ENCODE results near the gene SYP. TPM values are rescaled to one million over a fixed set of nuclear protein-coding genes. Genes with fewer than 3 reads are reported as not detected.

Gene SYP
- total RNA-seq, 1 donor from 2014 or later, result 0.82 TPM

DNA sequence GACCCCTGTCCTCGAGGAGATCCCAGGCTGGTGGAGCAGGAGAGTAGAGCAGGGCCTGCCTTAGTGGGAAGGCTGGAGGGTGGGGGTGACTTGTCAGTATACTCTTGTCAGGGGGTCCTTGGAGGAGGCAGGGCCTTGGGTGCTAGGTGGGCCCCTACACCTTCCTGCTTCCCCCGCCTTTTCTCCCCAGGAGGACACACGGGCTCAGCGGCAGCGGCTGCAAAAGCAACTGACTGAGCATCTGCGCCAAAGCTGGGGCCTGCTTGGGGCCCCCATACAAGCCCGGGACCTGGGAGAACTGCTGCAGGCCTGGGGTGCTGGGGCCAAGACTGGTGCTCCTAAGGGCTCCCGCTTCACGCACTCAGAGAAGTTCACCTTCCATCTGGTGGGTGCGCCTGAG is 46.5 kb upstream of the SYP start:
- no peak overlapping the region for H3K27ac Mint-ChIP-seq

GRCh38 chrX:49244207-49244606 is 44.2 kb upstream of the SYP start:
- Mint-ChIP-seq H3K4me3 (no peak overlapping the region), H3K27me3 (no peaks in the 10 kb centered on the region), H3K27ac (no peak overlapping the region), H3K36me3 (ENCODE audit: low read depth) (peaks cover 52% of the 10 kb centered on the region), H3K9me3 (no peaks in the 10 kb centered on the region), H3K4me1 (no peaks in the 10 kb centered on the region)
- ChIA-PET POLR2A (no interaction called here), CTCF (no interaction called here)
- intact Hi-C loops (cut with micrococcal nuclease), result no loop called here
- TF ChIP-seq, protein P1, sequence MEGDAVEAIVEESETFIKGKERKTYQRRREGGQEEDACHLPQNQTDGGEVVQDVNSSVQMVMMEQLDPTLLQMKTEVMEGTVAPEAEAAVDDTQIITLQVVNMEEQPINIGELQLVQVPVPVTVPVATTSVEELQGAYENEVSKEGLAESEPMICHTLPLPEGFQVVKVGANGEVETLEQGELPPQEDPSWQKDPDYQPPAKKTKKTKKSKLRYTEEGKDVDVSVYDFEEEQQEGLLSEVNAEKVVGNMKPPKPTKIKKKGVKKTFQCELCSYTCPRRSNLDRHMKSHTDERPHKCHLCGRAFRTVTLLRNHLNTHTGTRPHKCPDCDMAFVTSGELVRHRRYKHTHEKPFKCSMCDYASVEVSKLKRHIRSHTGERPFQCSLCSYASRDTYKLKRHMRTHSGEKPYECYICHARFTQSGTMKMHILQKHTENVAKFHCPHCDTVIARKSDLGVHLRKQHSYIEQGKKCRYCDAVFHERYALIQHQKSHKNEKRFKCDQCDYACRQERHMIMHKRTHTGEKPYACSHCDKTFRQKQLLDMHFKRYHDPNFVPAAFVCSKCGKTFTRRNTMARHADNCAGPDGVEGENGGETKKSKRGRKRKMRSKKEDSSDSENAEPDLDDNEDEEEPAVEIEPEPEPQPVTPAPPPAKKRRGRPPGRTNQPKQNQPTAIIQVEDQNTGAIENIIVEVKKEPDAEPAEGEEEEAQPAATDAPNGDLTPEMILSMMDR (IDR thresholded peaks at IDR 0.05), result no peak
- ATAC-seq (ENCODE audit: low read depth), result no peak
- DNase-seq, result no peak

More for the DNA sequence above, 46.5 kb upstream of the SYP start:
- DNase-seq (no peak), ATAC-seq (ENCODE audit: low read depth) (no peak)
- Mint-ChIP-seq H3K27me3 (no peaks in the 10 kb centered on the region), H3K4me1 (no peaks in the 10 kb centered on the region), H3K9me3 (no peaks in the 10 kb centered on the region), H3K4me3 (no peak overlapping the region), H3K36me3 (ENCODE audit: low read depth) (peaks cover 59% of the 10 kb centered on the region)
- POLR2A ChIA-PET, result no interaction called here
- intact Hi-C loops (cut with micrococcal nuclease), result no loop called here
- CTCF ChIA-PET, result no interaction called here
- TF ChIP-seq, protein P1 (IDR thresholded peaks at IDR 0.05), result no peak

- no peaks in the 10 kb centered on the region for H3K4me1 Mint-ChIP-seq
- H3K27ac Mint-ChIP-seq, result no peak overlapping the region
- no peaks in the 10 kb centered on the region for H3K9me3 Mint-ChIP-seq
- no peak overlapping the region for H3K4me3 Mint-ChIP-seq
- H3K36me3 Mint-ChIP-seq (ENCODE audit: low read depth), result peaks cover 43% of the 10 kb centered on the region
- no peaks in the 10 kb centered on the region for H3K27me3 Mint-ChIP-seq
- ChIA-PET POLR2A (no interaction called here), CTCF (no interaction called here)
- ATAC-seq (ENCODE audit: low read depth) (no peak), DNase-seq (no peak)
- TF ChIP-seq, protein P1 (IDR thresholded peaks at IDR 0.05), result no peak
- intact Hi-C loops (cut with micrococcal nuclease), result no loop called here
Measured at GRCh38 chrX:49243166-49243565, 43.2 kb upstream of the SYP start.

DNA sequence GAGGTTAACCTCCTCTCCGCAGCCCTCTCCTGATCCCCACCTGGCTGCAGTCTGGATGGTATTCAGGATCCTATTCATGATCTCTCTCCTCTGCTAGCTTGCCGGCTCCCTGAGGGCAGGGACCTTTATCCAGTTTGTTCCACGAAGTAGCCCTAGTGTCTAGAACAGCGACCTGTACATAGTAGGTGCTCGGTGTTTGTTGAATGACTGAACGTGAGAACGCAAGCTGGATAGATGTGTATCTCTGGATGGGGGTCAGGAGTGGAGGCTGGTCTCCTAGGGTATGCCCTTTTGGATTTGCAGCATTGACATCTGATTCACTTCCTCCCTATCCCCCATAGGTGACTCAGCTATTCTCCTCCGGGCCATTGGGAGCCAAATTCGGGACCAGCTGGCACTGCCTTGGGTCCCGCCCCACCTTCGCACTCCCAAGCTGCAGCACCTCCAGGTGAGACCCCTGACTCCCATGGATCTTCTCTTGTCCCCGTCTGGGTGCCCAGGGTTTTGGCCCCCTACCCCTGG is 42.6 kb upstream of the SYP start:
- intact Hi-C loops (cut with micrococcal nuclease), result no loop called here
- Mint-ChIP-seq H3K4me3 (no peak overlapping the region), H3K27ac (no peak overlapping the region), H3K36me3 (ENCODE audit: low read depth) (peaks cover 41% of the 10 kb centered on the region), H3K9me3 (no peaks in the 10 kb centered on the region), H3K4me1 (no peaks in the 10 kb centered on the region), H3K27me3 (no peaks in the 10 kb centered on the region)
- no peak for DNase-seq
- ChIA-PET POLR2A (no interaction called here), CTCF (no interaction called here)
- ATAC-seq (ENCODE audit: low read depth), result no peak
- TF ChIP-seq, protein P1 (IDR thresholded peaks at IDR 0.05), result no peak

- POLR2A ChIA-PET, result no interaction called here
- intact Hi-C loops (cut with micrococcal nuclease), result no loop called here
- DNase-seq (no peak), ATAC-seq (ENCODE audit: low read depth) (no peak)
- Mint-ChIP-seq H3K4me3 (no peak overlapping the region), H3K9me3 (no peaks in the 10 kb centered on the region), H3K36me3 (ENCODE audit: low read depth) (peaks cover 20% of the 10 kb centered on the region), H3K27me3 (no peaks in the 10 kb centered on the region), H3K4me1 (peaks cover 17% of the 10 kb centered on the region), H3K27ac (no peak overlapping the region)
- CTCF ChIA-PET, result no interaction called here
- TF ChIP-seq, protein P1 (IDR thresholded peaks at IDR 0.05), result no peak
Measured at GRCh38 chrX:49238735-49239134, 38.7 kb upstream of the SYP start.
